ENCODE results near the gene MAX.
"Not testable (repeated sequence)": the region's sequence is repeated elsewhere in the genome, so short reads cannot be mapped to it uniquely, and the experiment has no call there.

DNA sequence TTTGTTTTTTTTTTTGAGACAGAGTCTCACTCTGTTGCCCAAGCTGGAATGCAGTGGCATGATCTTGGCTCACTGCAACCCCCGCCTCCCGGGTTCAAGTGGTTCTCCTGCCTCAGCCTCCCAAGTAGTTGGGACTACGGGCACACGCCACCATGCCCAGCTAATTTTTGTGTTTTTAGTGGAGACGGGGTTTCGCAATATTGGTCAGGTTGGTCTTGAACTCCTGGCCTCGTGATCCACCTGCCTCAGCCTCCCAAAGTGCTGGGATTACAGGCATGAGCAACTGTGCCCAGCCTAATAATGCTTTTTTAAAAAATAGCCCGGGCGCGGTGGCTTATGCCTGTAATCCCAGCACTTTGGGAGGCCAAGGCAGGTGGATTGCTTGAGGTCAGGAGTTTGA is 71.0 kb downstream of the MAX start:
- TF ChIP-seq, protein P1, sequence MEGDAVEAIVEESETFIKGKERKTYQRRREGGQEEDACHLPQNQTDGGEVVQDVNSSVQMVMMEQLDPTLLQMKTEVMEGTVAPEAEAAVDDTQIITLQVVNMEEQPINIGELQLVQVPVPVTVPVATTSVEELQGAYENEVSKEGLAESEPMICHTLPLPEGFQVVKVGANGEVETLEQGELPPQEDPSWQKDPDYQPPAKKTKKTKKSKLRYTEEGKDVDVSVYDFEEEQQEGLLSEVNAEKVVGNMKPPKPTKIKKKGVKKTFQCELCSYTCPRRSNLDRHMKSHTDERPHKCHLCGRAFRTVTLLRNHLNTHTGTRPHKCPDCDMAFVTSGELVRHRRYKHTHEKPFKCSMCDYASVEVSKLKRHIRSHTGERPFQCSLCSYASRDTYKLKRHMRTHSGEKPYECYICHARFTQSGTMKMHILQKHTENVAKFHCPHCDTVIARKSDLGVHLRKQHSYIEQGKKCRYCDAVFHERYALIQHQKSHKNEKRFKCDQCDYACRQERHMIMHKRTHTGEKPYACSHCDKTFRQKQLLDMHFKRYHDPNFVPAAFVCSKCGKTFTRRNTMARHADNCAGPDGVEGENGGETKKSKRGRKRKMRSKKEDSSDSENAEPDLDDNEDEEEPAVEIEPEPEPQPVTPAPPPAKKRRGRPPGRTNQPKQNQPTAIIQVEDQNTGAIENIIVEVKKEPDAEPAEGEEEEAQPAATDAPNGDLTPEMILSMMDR (IDR thresholded peaks at IDR 0.05 in 8 of 11, conservative IDR thresholded peaks at IDR 0.05 in 3 of 11): not testable (repeated sequence)
- TF ChIP-seq POLR2A (IDR thresholded peaks at IDR 0.05): not testable (repeated sequence)
